Thoracic aorta (tissue), 2 donors: ENCODE measurements around the gene CRB1. TPM values are rescaled to one million over a fixed set of nuclear protein-coding genes. Genes with fewer than 3 reads are reported as not detected.

Experiments used
- ATAC-seq: fragments of 150-250 bp; one replicate; pipeline ENCODE4 v1.8.0; 2017; ENCODE audit warnings: low read depth; ENCODE audit not compliant: insufficient number of reproducible peaks, low FRiP score
- DNase-seq: peaks from one replicate; pipeline ENCODE4 v3.0.0-alpha.2; 2020; ENCODE audit warnings: low spot score
- H3K27ac ChIP-seq, 2 donors: fragments of 200-600 bp; sonication (generic); 1 replicate in 1 of 2; 2 replicates in 1 of 2; pipeline ENCODE4 v1.5.1; 2016; ENCODE audit warnings: mild to moderate bottlenecking in 2 of 2, moderate library complexity in 2 of 2
- H3K27me3 ChIP-seq: fragments of 200-600 bp; sonication (generic); replicated peaks from 2 replicates; pipeline ENCODE4 v1.6.0; 2016; ENCODE audit warnings: mild to moderate bottlenecking; ENCODE audit not compliant: insufficient read depth
- H3K36me3 ChIP-seq: fragments of 200-600 bp; sonication (generic); one replicate; pipeline ENCODE4 v1.5.1; 2016
- H3K4me1 ChIP-seq, 2 donors: fragments of 200-600 bp; sonication (generic); 1 replicate in 1 of 2; 2 replicates in 1 of 2; pipeline versions ENCODE4 v1.5.1 to v1.6.0; 2016; ENCODE audit warnings: low read depth in 2 of 2, mild to moderate bottlenecking in 1 of 2; ENCODE audit not compliant: control insufficient read depth in 1 of 2
- H3K4me3 ChIP-seq: fragments of 200-600 bp; sonication (generic); 2 replicates; pipeline ENCODE4 v1.5.1; 2016; ENCODE audit warnings: mild to moderate bottlenecking
- H3K9me3 ChIP-seq: fragments of 200-600 bp; sonication (generic); 2 replicates; pipeline ENCODE4 v1.5.1; 2016
- CTCF ChIP-seq: fragments of 200-600 bp; sonication (generic); IDR thresholded peaks from one replicate; pipeline ENCODE4 v1.5.1; 2019; ENCODE audit warnings: antibody characterized with exemption
- total RNA-seq, 2 donors: library from RNA; depleted of rRNA; stranded (reverse); fragments of >200 nt; gene quantifications; one replicate each; pipeline versions ENCODE4 v1.1.0 to v1.2.3, GENCODE V29; 2016

CRB1 gene
- total RNA-seq, 2 donors from 2014 or later = not detected

GRCh38 chr1:197250616-197251015, 17.4 kb upstream of the CRB1 start:
- DNase-seq = no peak
- no peak for TF ChIP-seq CTCF
- no peaks in the 10 kb centered on the region for H3K9me3 ChIP-seq
- no peak for ATAC-seq
- no peaks in the 10 kb centered on the region for H3K4me1 ChIP-seq
- H3K27me3 ChIP-seq = no peaks in the 10 kb centered on the region
- no peak overlapping the region for H3K4me3 ChIP-seq
- H3K27ac ChIP-seq = no peak overlapping the region
- no peaks in the 10 kb centered on the region for H3K36me3 ChIP-seq

- H3K27me3 ChIP-seq = no peaks in the 10 kb centered on the region
- no peak for DNase-seq
- ATAC-seq = no peak
- H3K36me3 ChIP-seq = no peaks in the 10 kb centered on the region
- no peak overlapping the region for H3K27ac ChIP-seq
- no peaks in the 10 kb centered on the region for H3K9me3 ChIP-seq
- no peak for TF ChIP-seq CTCF
- no peak overlapping the region for H3K4me3 ChIP-seq
- H3K4me1 ChIP-seq = no peaks in the 10 kb centered on the region
Measured at GRCh38 chr1:197252973-197253372, 15.1 kb upstream of the CRB1 start.

GRCh38 chr1:197254866-197255265, 13.2 kb upstream of the CRB1 start:
- H3K9me3 ChIP-seq = no peaks in the 10 kb centered on the region
- H3K36me3 ChIP-seq = no peaks in the 10 kb centered on the region
- DNase-seq (no peak), ATAC-seq (no peak)
- TF ChIP-seq CTCF = no peak
- no peak overlapping the region for H3K4me3 ChIP-seq
- no peak overlapping the region for H3K27ac ChIP-seq
- no peaks in the 10 kb centered on the region for H3K4me1 ChIP-seq
- no peaks in the 10 kb centered on the region for H3K27me3 ChIP-seq

GRCh38 chr1:197264936-197265567, 3.0 kb upstream of the CRB1 start:
- no peaks in the 10 kb centered on the region for H3K36me3 ChIP-seq
- no peak for DNase-seq

GRCh38 chr1:197269053-197269452, 1.0 kb downstream of the CRB1 start:
- no peak overlapping the region for H3K4me3 ChIP-seq
- TF ChIP-seq CTCF = no peak
- H3K27ac ChIP-seq = no peak overlapping the region
- H3K9me3 ChIP-seq = no peaks in the 10 kb centered on the region
- H3K27me3 ChIP-seq = no peaks in the 10 kb centered on the region
- no peaks in the 10 kb centered on the region for H3K4me1 ChIP-seq
- ATAC-seq (no peak), DNase-seq (no peak)
- H3K36me3 ChIP-seq = no peaks in the 10 kb centered on the region

More at GRCh38 chr1:197264936-197265567, 3.0 kb upstream of the CRB1 start:
- TF ChIP-seq CTCF = no peak
- Histone ChIP-seq H3K4me3 (no peak overlapping the region), H3K27me3 (no peaks in the 10 kb centered on the region), H3K4me1 (no peaks in the 10 kb centered on the region), H3K9me3 (no peaks in the 10 kb centered on the region), H3K27ac (no peak overlapping the region)
- ATAC-seq = no peak
